Measurements from ENCODE around the gene TP73.

The TP73 gene

DNA sequence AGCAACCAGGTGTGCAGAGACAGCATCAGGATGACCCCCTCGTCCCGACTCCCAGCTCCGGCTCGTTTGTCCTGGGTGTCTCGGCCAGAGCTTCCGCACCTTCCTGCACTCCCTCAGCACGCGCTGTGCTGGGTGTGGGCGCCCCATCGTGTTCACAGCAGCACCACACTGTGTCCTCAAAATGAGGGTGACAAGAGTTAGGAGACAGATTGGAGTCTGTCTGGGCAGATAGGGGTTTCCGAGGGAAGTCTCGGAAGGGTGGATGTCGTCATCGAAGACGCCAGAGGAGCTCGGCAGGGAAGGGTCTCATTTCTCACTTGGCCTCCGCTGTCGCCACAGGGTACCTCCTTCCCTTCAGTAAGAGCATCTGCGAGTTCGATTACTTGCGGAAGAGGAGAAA lies 104.1 kb downstream of the TP73 start:
- TF ChIP-seq CSRNP3 (CRISPR knock-in tag; IDR thresholded peaks at IDR 0.05), result no peak
- TF ChIP-seq TCF4 (CRISPR knock-in tag; IDR thresholded peaks at IDR 0.05; ENCODE audit: borderline replicate concordance), result no peak
- TF ChIP-seq ZNF70 (CRISPR knock-in tag; IDR thresholded peaks at IDR 0.05), result no peak
- no peak for TF ChIP-seq OSR1 (CRISPR knock-in tag; IDR thresholded peaks at IDR 0.05)
- no peak for TF ChIP-seq ARNTL (CRISPR knock-in tag; IDR thresholded peaks at IDR 0.05; ENCODE audit: borderline replicate concordance, low read depth)
- no peak for TF ChIP-seq ESRRG (CRISPR knock-in tag; IDR thresholded peaks at IDR 0.05)
- TF ChIP-seq, protein P1, sequence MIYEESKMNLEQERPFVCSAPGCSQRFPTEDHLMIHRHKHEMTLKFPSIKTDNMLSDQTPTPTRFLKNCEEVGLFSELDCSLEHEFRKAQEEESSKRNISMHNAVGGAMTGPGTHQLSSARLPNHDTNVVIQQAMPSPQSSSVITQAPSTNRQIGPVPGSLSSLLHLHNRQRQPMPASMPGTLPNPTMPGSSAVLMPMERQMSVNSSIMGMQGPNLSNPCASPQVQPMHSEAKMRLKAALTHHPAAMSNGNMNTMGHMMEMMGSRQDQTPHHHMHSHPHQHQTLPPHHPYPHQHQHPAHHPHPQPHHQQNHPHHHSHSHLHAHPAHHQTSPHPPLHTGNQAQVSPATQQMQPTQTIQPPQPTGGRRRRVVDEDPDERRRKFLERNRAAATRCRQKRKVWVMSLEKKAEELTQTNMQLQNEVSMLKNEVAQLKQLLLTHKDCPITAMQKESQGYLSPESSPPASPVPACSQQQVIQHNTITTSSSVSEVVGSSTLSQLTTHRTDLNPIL (CRISPR knock-in tag; IDR thresholded peaks at IDR 0.05; ENCODE audit: low read depth), result no peak
- TF ChIP-seq ZNF565 (CRISPR knock-in tag; conservative IDR thresholded peaks at IDR 0.05; ENCODE audit: low read depth), result no peak
- TF ChIP-seq, protein P2, sequence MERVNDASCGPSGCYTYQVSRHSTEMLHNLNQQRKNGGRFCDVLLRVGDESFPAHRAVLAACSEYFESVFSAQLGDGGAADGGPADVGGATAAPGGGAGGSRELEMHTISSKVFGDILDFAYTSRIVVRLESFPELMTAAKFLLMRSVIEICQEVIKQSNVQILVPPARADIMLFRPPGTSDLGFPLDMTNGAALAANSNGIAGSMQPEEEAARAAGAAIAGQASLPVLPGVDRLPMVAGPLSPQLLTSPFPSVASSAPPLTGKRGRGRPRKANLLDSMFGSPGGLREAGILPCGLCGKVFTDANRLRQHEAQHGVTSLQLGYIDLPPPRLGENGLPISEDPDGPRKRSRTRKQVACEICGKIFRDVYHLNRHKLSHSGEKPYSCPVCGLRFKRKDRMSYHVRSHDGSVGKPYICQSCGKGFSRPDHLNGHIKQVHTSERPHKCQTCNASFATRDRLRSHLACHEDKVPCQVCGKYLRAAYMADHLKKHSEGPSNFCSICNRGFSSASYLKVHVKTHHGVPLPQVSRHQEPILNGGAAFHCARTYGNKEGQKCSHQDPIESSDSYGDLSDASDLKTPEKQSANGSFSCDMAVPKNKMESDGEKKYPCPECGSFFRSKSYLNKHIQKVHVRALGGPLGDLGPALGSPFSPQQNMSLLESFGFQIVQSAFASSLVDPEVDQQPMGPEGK (CRISPR knock-in tag; IDR thresholded peaks at IDR 0.05; ENCODE audit: borderline replicate concordance), result no peak
- no peak for TF ChIP-seq TOX (CRISPR knock-in tag; IDR thresholded peaks at IDR 0.05; ENCODE audit: borderline replicate concordance)
- no peak for TF ChIP-seq ISL1 (CRISPR knock-in tag; IDR thresholded peaks at IDR 0.05)
- TF ChIP-seq ZNF8 (CRISPR knock-in tag; IDR thresholded peaks at IDR 0.05), result no peak
- TF ChIP-seq ZFP30 (CRISPR knock-in tag; IDR thresholded peaks at IDR 0.05), result no peak
- no peak for TF ChIP-seq PPARA (CRISPR knock-in tag; IDR thresholded peaks at IDR 0.05; ENCODE audit: borderline replicate concordance)
- TF ChIP-seq SNAI2 (CRISPR knock-in tag; IDR thresholded peaks at IDR 0.05), result no peak
- TF ChIP-seq, protein P3, sequence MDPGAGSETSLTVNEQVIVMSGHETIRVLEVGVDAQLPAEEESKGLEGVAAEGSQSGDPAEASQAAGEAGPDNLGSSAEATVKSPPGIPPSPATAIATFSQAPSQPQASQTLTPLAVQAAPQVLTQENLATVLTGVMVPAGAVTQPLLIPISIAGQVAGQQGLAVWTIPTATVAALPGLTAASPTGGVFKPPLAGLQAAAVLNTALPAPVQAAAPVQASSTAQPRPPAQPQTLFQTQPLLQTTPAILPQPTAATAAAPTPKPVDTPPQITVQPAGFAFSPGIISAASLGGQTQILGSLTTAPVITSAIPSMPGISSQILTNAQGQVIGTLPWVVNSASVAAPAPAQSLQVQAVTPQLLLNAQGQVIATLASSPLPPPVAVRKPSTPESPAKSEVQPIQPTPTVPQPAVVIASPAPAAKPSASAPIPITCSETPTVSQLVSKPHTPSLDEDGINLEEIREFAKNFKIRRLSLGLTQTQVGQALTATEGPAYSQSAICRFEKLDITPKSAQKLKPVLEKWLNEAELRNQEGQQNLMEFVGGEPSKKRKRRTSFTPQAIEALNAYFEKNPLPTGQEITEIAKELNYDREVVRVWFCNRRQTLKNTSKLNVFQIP (CRISPR knock-in tag; IDR thresholded peaks at IDR 0.05; ENCODE audit: borderline replicate concordance, low read depth), result no peak
- TF ChIP-seq RARB (CRISPR knock-in tag; IDR thresholded peaks at IDR 0.05), result no peak
- no peak for ATAC-seq

- no peak for TF ChIP-seq ESRRG (CRISPR knock-in tag; IDR thresholded peaks at IDR 0.05)
- no peak for TF ChIP-seq CSRNP3 (CRISPR knock-in tag; IDR thresholded peaks at IDR 0.05)
- no peak for TF ChIP-seq ZNF8 (CRISPR knock-in tag; IDR thresholded peaks at IDR 0.05)
- no peak for TF ChIP-seq ISL1 (CRISPR knock-in tag; IDR thresholded peaks at IDR 0.05)
- no peak for TF ChIP-seq ZFP3 (CRISPR knock-in tag; IDR thresholded peaks at IDR 0.05)
- TF ChIP-seq OSR1 (CRISPR knock-in tag; IDR thresholded peaks at IDR 0.05), result no peak
- no peak for TF ChIP-seq SNAI2 (CRISPR knock-in tag; IDR thresholded peaks at IDR 0.05)
- no peak for TF ChIP-seq PPARA (CRISPR knock-in tag; IDR thresholded peaks at IDR 0.05; ENCODE audit: borderline replicate concordance)
- TF ChIP-seq, protein P1 (CRISPR knock-in tag; IDR thresholded peaks at IDR 0.05; ENCODE audit: low read depth), result no peak
- TF ChIP-seq, protein P2 (CRISPR knock-in tag; IDR thresholded peaks at IDR 0.05; ENCODE audit: borderline replicate concordance), result no peak
- TF ChIP-seq TOX (CRISPR knock-in tag; IDR thresholded peaks at IDR 0.05; ENCODE audit: borderline replicate concordance), result no peak
- no peak for TF ChIP-seq BACH2 (CRISPR knock-in tag; IDR thresholded peaks at IDR 0.05; ENCODE audit: borderline replicate concordance)
- TF ChIP-seq ZC3H10 (CRISPR knock-in tag; IDR thresholded peaks at IDR 0.05), result no peak
- TF ChIP-seq, protein P4, sequence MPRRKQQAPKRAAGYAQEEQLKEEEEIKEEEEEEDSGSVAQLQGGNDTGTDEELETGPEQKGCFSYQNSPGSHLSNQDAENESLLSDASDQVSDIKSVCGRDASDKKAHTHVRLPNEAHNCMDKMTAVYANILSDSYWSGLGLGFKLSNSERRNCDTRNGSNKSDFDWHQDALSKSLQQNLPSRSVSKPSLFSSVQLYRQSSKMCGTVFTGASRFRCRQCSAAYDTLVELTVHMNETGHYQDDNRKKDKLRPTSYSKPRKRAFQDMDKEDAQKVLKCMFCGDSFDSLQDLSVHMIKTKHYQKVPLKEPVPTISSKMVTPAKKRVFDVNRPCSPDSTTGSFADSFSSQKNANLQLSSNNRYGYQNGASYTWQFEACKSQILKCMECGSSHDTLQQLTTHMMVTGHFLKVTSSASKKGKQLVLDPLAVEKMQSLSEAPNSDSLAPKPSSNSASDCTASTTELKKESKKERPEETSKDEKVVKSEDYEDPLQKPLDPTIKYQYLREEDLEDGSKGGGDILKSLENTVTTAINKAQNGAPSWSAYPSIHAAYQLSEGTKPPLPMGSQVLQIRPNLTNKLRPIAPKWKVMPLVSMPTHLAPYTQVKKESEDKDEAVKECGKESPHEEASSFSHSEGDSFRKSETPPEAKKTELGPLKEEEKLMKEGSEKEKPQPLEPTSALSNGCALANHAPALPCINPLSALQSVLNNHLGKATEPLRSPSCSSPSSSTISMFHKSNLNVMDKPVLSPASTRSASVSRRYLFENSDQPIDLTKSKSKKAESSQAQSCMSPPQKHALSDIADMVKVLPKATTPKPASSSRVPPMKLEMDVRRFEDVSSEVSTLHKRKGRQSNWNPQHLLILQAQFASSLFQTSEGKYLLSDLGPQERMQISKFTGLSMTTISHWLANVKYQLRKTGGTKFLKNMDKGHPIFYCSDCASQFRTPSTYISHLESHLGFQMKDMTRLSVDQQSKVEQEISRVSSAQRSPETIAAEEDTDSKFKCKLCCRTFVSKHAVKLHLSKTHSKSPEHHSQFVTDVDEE (CRISPR knock-in tag; IDR thresholded peaks at IDR 0.05), result no peak
- TF ChIP-seq ZFP30 (CRISPR knock-in tag; IDR thresholded peaks at IDR 0.05), result no peak
- no peak for TF ChIP-seq TCF4 (CRISPR knock-in tag; IDR thresholded peaks at IDR 0.05; ENCODE audit: borderline replicate concordance)
- TF ChIP-seq ARNTL (CRISPR knock-in tag; IDR thresholded peaks at IDR 0.05; ENCODE audit: borderline replicate concordance, low read depth), result no peak
- no peak for TF ChIP-seq ZNF70 (CRISPR knock-in tag; IDR thresholded peaks at IDR 0.05)
- no peak for TF ChIP-seq CSDC2 (CRISPR knock-in tag; IDR thresholded peaks at IDR 0.05)
- no peak for TF ChIP-seq RARB (CRISPR knock-in tag; IDR thresholded peaks at IDR 0.05)
These were observed 106.8 kb downstream of the TP73 start for GRCh38 chr1:3759164-3759563.

More at GRCh38 chr1:3759164-3759563, 106.8 kb downstream of the TP73 start:
- no peak for ATAC-seq

Data from SK-N-SH treated with all-trans-retinoic acid at 6 μM for 48 hours (cell line).